ENCODE measurements around the gene STYX.
"Not testable (repeated sequence)": the region's sequence is repeated elsewhere in the genome, so short reads cannot be mapped to it uniquely, and the experiment has no call there.

The STYX gene

GRCh38 chr14:52735921-52736489 is 6.0 kb downstream of the STYX start:
- ATAC-seq (replicated peaks; ENCODE audit: extremely low read depth, poor library complexity, severe bottlenecking) = no peak
- no peak for DNase-seq (ENCODE audit: low spot score in 2 of 2)
- Mint-ChIP-seq H3K4me3 (no peak overlapping the region), H3K27me3 (no peaks in the 10 kb centered on the region), H3K9me3 (no peaks in the 10 kb centered on the region), H3K27ac (ENCODE audit: low read depth) (peak overlapping the region; percentile 47), H3K4me1 (peaks cover 63% of the 10 kb centered on the region), H3K36me3 (ENCODE audit: insufficient read depth) (peaks cover 18% of the 10 kb centered on the region)

- peaks cover 72% of the 10 kb centered on the region for H3K4me1 Mint-ChIP-seq
Observed at GRCh38 chr14:52738409-52738808, 8.4 kb downstream of the STYX start.

GRCh38 chr14:52740751-52741150 is 10.8 kb downstream of the STYX start:
- H3K36me3 Mint-ChIP-seq (ENCODE audit: insufficient read depth) = peaks cover 14% of the 10 kb centered on the region
- DNase-seq (ENCODE audit: low spot score in 2 of 2) = no peak
- ATAC-seq (replicated peaks; ENCODE audit: extremely low read depth, poor library complexity, severe bottlenecking) = no peak
- H3K27ac Mint-ChIP-seq (ENCODE audit: low read depth) = peak overlapping the region; percentile 93
- H3K9me3 Mint-ChIP-seq = no peaks in the 10 kb centered on the region
- H3K27me3 Mint-ChIP-seq = no peaks in the 10 kb centered on the region
- peaks cover 64% of the 10 kb centered on the region for H3K4me1 Mint-ChIP-seq
- H3K4me3 Mint-ChIP-seq = no peak overlapping the region

More at GRCh38 chr14:52738409-52738808, 8.4 kb downstream of the STYX start:
- ATAC-seq (replicated peaks; ENCODE audit: extremely low read depth, poor library complexity, severe bottlenecking) (no peak), DNase-seq (ENCODE audit: low spot score in 2 of 2) (no peak)
- H3K4me3 Mint-ChIP-seq = no peak overlapping the region
- H3K36me3 Mint-ChIP-seq (ENCODE audit: insufficient read depth) = peaks cover 16% of the 10 kb centered on the region
- H3K27ac Mint-ChIP-seq (ENCODE audit: low read depth) = peak overlapping the region; percentile 79
- no peaks in the 10 kb centered on the region for H3K9me3 Mint-ChIP-seq
- no peaks in the 10 kb centered on the region for H3K27me3 Mint-ChIP-seq

- peaks cover 53% of the 10 kb centered on the region for H3K4me1 Mint-ChIP-seq
- no peak for DNase-seq (ENCODE audit: low spot score in 2 of 2)
Observed at GRCh38 chr14:52741865-52742264, 11.9 kb downstream of the STYX start.

GRCh38 chr14:52748647-52749292 is 18.8 kb downstream of the STYX start:
- H3K36me3 Mint-ChIP-seq (ENCODE audit: insufficient read depth) = peaks cover 44% of the 10 kb centered on the region
- no peak for ATAC-seq (replicated peaks; ENCODE audit: extremely low read depth, poor library complexity, severe bottlenecking)
- H3K4me3 Mint-ChIP-seq = no peak overlapping the region
- H3K9me3 Mint-ChIP-seq = no peaks in the 10 kb centered on the region
- DNase-seq (ENCODE audit: low spot score in 2 of 2) = no peak
- peaks cover 12% of the 10 kb centered on the region for H3K4me1 Mint-ChIP-seq
- no peaks in the 10 kb centered on the region for H3K27me3 Mint-ChIP-seq
- H3K27ac Mint-ChIP-seq (ENCODE audit: low read depth) = no peak overlapping the region

More at GRCh38 chr14:52741865-52742264, 11.9 kb downstream of the STYX start:
- peak; percentile 62 for ATAC-seq (replicated peaks; ENCODE audit: extremely low read depth, poor library complexity, severe bottlenecking)
- no peaks in the 10 kb centered on the region for H3K9me3 Mint-ChIP-seq
- H3K36me3 Mint-ChIP-seq (ENCODE audit: insufficient read depth) = peaks cover 19% of the 10 kb centered on the region
- peak overlapping the region; percentile 93 for H3K27ac Mint-ChIP-seq (ENCODE audit: low read depth)
- H3K27me3 Mint-ChIP-seq = no peaks in the 10 kb centered on the region
- H3K4me3 Mint-ChIP-seq = peak overlapping the region; percentile 77

- H3K36me3 Mint-ChIP-seq (ENCODE audit: insufficient read depth) = peaks cover 27% of the 10 kb centered on the region
- DNase-seq (ENCODE audit: low spot score in 2 of 2) (no peak), ATAC-seq (replicated peaks; ENCODE audit: extremely low read depth, poor library complexity, severe bottlenecking) (no peak)
- no peaks in the 10 kb centered on the region for H3K27me3 Mint-ChIP-seq
- H3K4me1 Mint-ChIP-seq = no peaks in the 10 kb centered on the region
- H3K9me3 Mint-ChIP-seq = no peaks in the 10 kb centered on the region
- H3K4me3 Mint-ChIP-seq = no peak overlapping the region
- H3K27ac Mint-ChIP-seq (ENCODE audit: low read depth) = no peak overlapping the region
Observed at GRCh38 chr14:52755607-52756316, 25.8 kb downstream of the STYX start.

- H3K36me3 Mint-ChIP-seq (ENCODE audit: insufficient read depth) = peaks cover 30% of the 10 kb centered on the region
- DNase-seq (ENCODE audit: low spot score in 2 of 2) (no peak), ATAC-seq (replicated peaks; ENCODE audit: extremely low read depth, poor library complexity, severe bottlenecking) (no peak)
- H3K27me3 Mint-ChIP-seq = no peaks in the 10 kb centered on the region
- H3K27ac Mint-ChIP-seq (ENCODE audit: low read depth) = no peak overlapping the region
- H3K4me1 Mint-ChIP-seq = peaks cover 7% of the 10 kb centered on the region
- H3K9me3 Mint-ChIP-seq = no peaks in the 10 kb centered on the region
- no peak overlapping the region for H3K4me3 Mint-ChIP-seq
Observed at GRCh38 chr14:52759145-52759544, 29.2 kb downstream of the STYX start.

GRCh38 chr14:52762923-52763322 is 33.0 kb downstream of the STYX start:
- Mint-ChIP-seq H3K4me3 (peak overlapping the region; percentile 51), H3K27ac (ENCODE audit: low read depth) (peak overlapping the region; percentile 87), H3K36me3 (ENCODE audit: insufficient read depth) (peaks cover 42% of the 10 kb centered on the region)
- ATAC-seq (replicated peaks; ENCODE audit: extremely low read depth, poor library complexity, severe bottlenecking); H3K4me1 Mint-ChIP-seq; H3K9me3 Mint-ChIP-seq; DNase-seq (ENCODE audit: low spot score in 2 of 2); H3K27me3 Mint-ChIP-seq: not testable (repeated sequence)

GRCh38 chr14:52767058-52767833 is 37.3 kb downstream of the STYX start:
- Mint-ChIP-seq H3K36me3 (ENCODE audit: insufficient read depth) (peaks cover 46% of the 10 kb centered on the region), H3K9me3 (no peaks in the 10 kb centered on the region), H3K4me1 (peaks cover 19% of the 10 kb centered on the region), H3K27ac (ENCODE audit: low read depth) (no peak overlapping the region), H3K4me3 (no peak overlapping the region), H3K27me3 (no peaks in the 10 kb centered on the region)
- no peak for DNase-seq (ENCODE audit: low spot score in 2 of 2)
- ATAC-seq (replicated peaks; ENCODE audit: extremely low read depth, poor library complexity, severe bottlenecking) = no peak

GRCh38 chr14:52769887-52770286 is 39.9 kb downstream of the STYX start:
- DNase-seq (ENCODE audit: low spot score in 2 of 2) = no peak
- ATAC-seq (replicated peaks; ENCODE audit: extremely low read depth, poor library complexity, severe bottlenecking) = no peak
- Mint-ChIP-seq H3K27ac (ENCODE audit: low read depth) (no peak overlapping the region), H3K4me3 (no peak overlapping the region), H3K4me1 (peaks cover 14% of the 10 kb centered on the region), H3K27me3 (no peaks in the 10 kb centered on the region), H3K36me3 (ENCODE audit: insufficient read depth) (peaks cover 45% of the 10 kb centered on the region), H3K9me3 (no peaks in the 10 kb centered on the region)

GRCh38 chr14:52776816-52777215 is 46.9 kb downstream of the STYX start:
- ATAC-seq (replicated peaks; ENCODE audit: extremely low read depth, poor library complexity, severe bottlenecking) = no peak
- Mint-ChIP-seq H3K9me3 (no peaks in the 10 kb centered on the region), H3K27me3 (no peaks in the 10 kb centered on the region), H3K36me3 (ENCODE audit: insufficient read depth) (peaks cover 36% of the 10 kb centered on the region), H3K4me1 (peaks cover 5% of the 10 kb centered on the region), H3K4me3 (no peak overlapping the region), H3K27ac (ENCODE audit: low read depth) (no peak overlapping the region)
- DNase-seq (ENCODE audit: low spot score in 2 of 2) = no peak

- Mint-ChIP-seq H3K9me3 (no peaks in the 10 kb centered on the region), H3K27me3 (no peaks in the 10 kb centered on the region), H3K4me1 (no peaks in the 10 kb centered on the region), H3K27ac (ENCODE audit: low read depth) (no peak overlapping the region), H3K4me3 (no peak overlapping the region), H3K36me3 (ENCODE audit: insufficient read depth) (peaks cover 30% of the 10 kb centered on the region)
- no peak for ATAC-seq (replicated peaks; ENCODE audit: extremely low read depth, poor library complexity, severe bottlenecking)
- no peak for DNase-seq (ENCODE audit: low spot score in 2 of 2)
Observed at GRCh38 chr14:52778702-52779101, 48.7 kb downstream of the STYX start.
